ENCODE results near the gene CBLB.
A peak's percentile ranks its signal among the peaks of the same experiment; 100 is the strongest.
"Not testable (repeated sequence)": the region's sequence is repeated elsewhere in the genome, so short reads cannot be mapped to it uniquely, and the experiment has no call there.

Gene CBLB

DNA sequence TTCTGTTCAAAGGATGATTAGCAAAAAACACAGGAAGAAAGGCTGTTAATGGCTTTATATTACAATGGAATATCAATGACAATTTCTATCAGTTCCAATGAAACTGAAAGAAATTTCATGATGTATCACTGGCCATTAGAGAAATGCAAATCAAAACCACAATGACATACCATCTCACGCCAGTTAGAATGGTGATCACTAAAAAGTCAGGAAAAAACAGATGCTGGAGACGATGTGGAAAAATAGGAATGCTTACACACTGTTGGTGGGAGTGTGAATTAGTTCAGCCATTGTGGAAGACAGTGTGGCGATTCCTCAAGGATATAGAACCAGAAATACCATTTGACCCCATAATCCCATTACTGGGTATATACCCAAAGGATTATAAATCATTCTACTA is 53.5 kb downstream of the CBLB start:
- DNase-seq, result not testable (repeated sequence)

- DNase-seq, result no peak
Observed at GRCh38 chr3:105813710-105814109, 55.1 kb downstream of the CBLB start.

- DNase-seq, result no peak
Observed at GRCh38 chr3:105812194-105812586, 56.6 kb downstream of the CBLB start.

DNA sequence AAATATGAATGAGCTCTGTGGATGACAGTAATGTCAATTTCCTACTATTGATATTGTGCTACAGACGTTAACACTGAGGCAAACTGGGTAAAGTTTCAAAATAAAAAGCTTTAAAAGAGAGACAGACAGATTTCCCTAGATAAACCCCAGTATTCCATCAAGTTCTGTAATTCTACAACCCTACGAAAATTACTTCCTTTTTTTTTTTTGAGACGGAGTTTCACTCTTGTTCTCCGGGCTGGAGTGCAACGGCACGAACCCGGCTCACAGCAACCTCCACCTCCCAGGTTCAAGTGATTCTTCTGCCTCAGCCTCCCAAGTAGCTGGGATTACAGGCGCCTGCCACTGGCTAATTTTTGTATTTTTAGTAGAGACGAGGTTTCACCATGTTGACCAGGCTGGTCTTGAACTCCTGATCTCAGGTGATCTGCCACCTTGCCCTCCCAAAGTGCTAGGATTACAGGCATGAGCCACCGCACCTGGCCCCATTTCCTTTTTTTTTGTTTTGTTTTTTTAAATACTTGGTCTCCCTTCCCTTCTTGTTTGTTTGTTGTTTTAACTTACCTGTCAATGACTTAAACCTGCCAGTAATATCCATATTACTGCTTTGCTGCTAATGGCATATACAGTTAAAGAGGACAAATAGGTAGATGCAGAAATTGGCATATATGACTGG is 57.2 kb downstream of the CBLB start:
- DNase-seq, result no peak

GRCh38 chr3:105809208-105809888 is 59.5 kb downstream of the CBLB start:
- DNase-seq, result no peak

GRCh38 chr3:105807701-105808100 is 61.1 kb downstream of the CBLB start:
- DNase-seq, result no peak

GRCh38 chr3:105807146-105807545 is 61.7 kb downstream of the CBLB start:
- DNase-seq, result no peak

DNA sequence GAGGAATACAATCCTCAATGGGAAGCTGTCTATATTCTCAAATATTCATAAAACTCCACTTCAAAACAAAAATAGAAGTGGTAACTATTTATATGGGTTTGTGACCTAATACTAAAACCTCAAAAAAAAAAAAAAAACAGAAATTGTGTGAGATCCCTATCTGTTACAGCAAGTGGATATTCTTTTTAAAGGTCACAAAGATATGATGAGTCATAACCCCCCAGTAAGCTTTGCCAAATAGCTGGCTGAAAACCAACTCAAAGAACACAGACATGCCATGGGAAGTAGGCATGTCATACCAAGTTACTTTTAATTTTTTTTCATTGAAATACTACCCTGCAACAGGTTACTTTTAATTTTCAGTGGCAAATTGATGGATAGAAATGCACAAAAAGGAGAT is 62.5 kb downstream of the CBLB start:
- peak; percentile 40 to 78 for DNase-seq

GRCh38 chr3:105805404-105805803 is 63.4 kb downstream of the CBLB start:
- no peak for DNase-seq

GRCh38 chr3:105802118-105802706 is 66.6 kb downstream of the CBLB start:
- no peak for DNase-seq

DNA sequence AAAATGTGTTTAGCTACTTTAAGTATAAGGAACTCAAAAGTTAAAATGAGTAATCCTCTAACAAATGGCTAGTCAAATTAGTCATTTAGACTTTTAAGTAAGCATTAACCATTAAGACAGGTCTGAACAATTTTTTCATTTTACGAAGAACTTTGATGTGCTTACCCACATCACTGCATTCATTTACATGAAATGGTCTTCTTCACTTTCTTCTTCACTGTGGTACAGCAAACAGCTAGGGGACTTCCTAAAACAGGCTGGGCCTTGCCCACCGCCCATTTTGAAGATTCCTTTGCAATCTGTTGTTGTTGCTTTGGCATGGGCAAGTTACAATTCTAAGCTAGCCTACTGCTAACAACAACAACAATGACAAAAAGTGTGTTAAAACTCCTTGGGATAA is 67.4 kb downstream of the CBLB start:
- peak; percentile 41 to 65 for DNase-seq

DNA sequence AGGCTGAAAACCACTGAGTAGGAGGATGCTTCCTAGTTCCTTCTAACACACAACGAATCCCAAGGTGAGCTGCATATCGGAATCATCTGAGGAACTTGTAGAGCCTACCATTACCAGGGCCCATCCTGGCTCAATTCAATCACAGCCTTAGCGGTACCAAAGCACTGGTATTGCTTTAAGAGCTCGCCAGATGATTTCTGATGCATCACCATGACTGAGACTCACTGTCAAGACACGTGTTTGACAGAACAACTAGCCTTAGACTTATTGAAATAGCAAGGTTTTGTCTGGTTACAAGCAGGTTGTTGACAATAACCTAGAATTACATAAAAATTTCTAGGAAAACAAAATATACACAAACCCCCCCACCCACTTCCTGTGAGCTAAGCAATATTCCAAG is 68.5 kb downstream of the CBLB start:
- no peak for DNase-seq

DNA sequence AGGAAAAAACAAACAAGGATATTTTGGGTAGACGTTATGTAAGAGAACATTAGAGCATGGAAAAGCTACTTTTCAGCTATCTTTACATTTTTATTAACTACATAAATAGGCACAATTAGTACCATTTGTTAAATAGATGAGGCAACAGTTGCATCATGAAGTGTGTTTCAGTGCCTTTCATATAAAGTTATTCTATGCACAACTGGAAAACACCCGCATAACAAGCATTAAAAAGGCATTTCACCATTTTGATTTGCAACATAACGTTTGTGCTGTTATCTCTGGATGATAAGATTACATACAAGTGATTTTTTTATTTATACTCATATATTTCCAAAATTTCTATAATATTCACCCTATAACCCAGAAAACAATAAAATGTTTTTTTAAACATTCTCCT is 69.5 kb downstream of the CBLB start:
- no peak for DNase-seq

- DNase-seq, result peak in 1 of 2 donors; percentile 42
Observed at GRCh38 chr3:105798381-105798934, 70.4 kb downstream of the CBLB start.

GRCh38 chr3:105793040-105793439 is 75.8 kb downstream of the CBLB start:
- no peak for DNase-seq

DNA sequence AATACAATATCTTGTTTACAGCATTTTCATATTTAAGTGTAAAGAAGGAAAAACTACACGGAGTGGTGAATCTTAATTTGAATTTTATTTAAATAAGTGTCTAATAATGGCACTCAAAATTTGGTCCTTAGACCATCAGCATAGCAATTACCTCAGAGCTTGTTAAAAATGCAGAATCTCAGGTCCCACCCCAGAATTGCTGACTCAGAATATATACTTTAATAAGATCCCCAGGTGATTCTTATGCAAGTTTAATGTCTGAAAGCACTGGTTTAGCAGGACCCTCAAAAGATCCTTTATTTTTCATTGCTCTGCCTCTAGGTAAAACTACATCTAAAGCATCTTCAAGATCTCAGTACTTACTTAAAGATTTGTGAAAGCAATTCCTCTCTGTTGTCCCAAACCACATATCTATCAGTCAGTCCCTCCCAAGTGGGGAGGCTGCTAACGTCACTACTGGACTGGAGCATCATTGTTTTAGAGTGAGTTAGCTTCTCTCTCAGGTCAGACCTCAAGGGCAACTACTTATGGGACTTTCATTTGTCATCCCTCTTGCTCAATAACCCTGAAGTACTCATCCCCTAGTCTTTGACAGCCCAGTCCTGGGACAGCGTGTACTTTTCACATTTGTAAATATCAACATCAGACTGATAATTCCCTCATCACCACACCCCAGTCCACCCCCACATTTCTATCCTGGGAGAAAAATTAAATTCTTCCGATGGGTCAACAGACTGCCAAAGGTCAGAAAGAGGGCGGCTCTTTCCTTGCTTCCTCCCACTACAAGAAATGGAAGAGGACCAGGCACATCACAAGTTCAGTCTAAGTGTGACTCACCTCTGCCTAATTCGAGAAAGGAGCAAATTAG is 76.7 kb downstream of the CBLB start:
- no peak for DNase-seq

DNA sequence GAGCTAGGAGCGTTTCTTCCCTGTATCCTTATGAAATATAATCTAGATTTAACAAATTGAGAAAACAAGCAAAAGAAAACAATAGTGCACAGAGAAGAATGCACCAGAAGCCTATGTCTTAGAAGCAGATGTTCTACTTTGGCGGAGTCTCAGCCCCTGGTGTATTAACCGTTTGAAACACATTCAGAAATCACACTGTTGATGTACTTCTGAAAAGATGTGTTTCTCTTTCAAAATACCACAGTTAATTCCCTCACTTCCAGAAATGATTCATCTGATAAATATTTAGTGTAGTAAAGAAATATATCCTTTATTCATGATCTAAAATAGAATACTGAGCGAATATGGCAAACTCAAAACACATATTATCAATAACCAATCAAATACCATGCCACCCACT is 77.7 kb downstream of the CBLB start:
- DNase-seq, result no peak

- DNase-seq, result no peak
Observed at GRCh38 chr3:105790534-105790933, 78.3 kb downstream of the CBLB start.

- DNase-seq, result no peak
Observed at GRCh38 chr3:105788593-105788992, 80.2 kb downstream of the CBLB start.

- DNase-seq, result no peak
Observed at GRCh38 chr3:105787453-105787852, 81.4 kb downstream of the CBLB start.

DNA sequence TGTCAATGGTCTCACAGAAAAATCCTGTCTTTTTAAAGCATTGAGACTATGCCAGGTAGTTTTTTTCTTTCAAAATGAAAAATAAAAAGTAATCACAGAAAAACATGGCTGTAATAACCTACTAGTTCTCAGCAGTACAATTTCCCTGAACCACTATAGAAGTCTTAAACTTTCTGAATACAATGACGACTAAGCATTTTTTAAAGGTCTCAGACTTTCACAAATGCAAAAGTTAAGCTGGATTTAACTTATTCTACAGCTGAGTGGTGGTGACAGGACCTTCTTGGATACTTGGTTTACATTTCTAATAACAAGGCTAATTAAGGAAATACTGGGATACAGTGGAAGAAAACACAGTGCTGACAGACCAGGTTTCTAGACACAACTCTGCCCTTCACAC is 81.8 kb downstream of the CBLB start:
- DNase-seq, result no peak

DNA sequence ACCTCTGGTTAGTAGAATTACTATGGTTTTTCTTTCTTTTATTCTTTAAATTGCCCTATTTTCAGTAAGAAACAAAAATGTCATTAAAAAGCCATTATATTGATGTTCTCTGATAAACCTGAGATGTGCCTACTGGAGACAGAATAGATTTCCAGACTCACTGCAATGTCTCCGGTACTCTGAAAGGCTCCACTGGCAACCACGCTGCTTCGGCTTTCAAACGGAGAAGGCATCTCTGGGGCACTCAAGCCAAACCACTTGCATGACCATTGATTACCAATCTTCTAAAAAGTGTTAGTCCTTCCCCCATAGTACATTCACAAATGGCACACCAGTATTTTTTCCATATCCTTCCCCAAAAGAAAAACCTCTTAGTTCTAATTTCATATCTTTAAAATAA is 82.6 kb downstream of the CBLB start:
- DNase-seq, result no peak

- no peak for DNase-seq
Observed at GRCh38 chr3:105785803-105786202, 83.0 kb downstream of the CBLB start.

Data from CD4-positive, alpha-beta T cell treated with Interleukin-4 for 1 hour (primary cell).